Testis (tissue), 3 donors: Measurements from ENCODE around the gene TCF4. TPM values are rescaled to one million over a fixed set of nuclear protein-coding genes. Genes with fewer than 3 reads are reported as not detected.

Experiments used
- DNase-seq: peaks from one replicate; pipeline ENCODE4 v3.0.0-alpha.2; 2019
- H3K27ac ChIP-seq, 2 donors: fragments of 200-600 bp; sonication (generic); one replicate each; pipeline ENCODE4 v1.5.1; 2019
- H3K27me3 ChIP-seq: fragments of 200-600 bp; sonication (generic); one replicate; pipeline ENCODE4 v1.5.1; 2019
- H3K36me3 ChIP-seq: fragments of 200-600 bp; sonication (generic); one replicate; pipeline ENCODE4 v1.5.1; 2017; ENCODE audit warnings: low read depth; ENCODE audit errors: missing control alignments
- H3K4me1 ChIP-seq: fragments of 200-600 bp; sonication (generic); one replicate; pipeline ENCODE4 v1.5.1; 2019
- H3K4me3 ChIP-seq, 2 donors: fragments of 200-600 bp; sonication (generic); one replicate each; pipeline ENCODE4 v1.5.1; 2017 to 2019
- H3K9me3 ChIP-seq: fragments of 200-600 bp; sonication (generic); one replicate; pipeline ENCODE4 v1.5.1; 2017
- POLR2A ChIP-seq: fragments of 450-650 bp; IDR thresholded peaks from one replicate; pipeline ENCODE4 v1.6.1; 2017; ENCODE audit warnings: antibody characterized with exemption, mild to moderate bottlenecking, moderate library complexity
- WGBS, 2 donors: methylation state at CpG; one replicate each; pipeline ENCODE4 v1.1.5; 2018; 5-methylcytosine and 5-hydroxymethylcytosine counted together
- intact Hi-C: fragments of 100-400 bp; cut with DNase I; formaldehyde crosslinking; loops from one replicate; pipeline ENCODE4 v1.15.1; 2023; ENCODE audit warnings: low total_unique reads
- polyA plus RNA-seq: library from polyadenylated mRNA; stranded (reverse); fragments of 350-450 nt; fragmentation: Illumina TruSeq; extraction: RNeasy Lipid Tissue Mini Kit (QIAGEN cat#74804); gene quantifications from one replicate; pipeline ENCODE4 v1.2.3, GENCODE V29; 2014; ENCODE audit warnings: low read depth, low replicate concordance; ENCODE audit not compliant: insufficient read depth
- total RNA-seq, 2 donors: library from RNA; depleted of rRNA; stranded (reverse); fragments of >200 nt; gene quantifications; one replicate each; pipeline ENCODE4 v1.2.3, GENCODE V29; 2016
- TF ChIP-seq, protein P1 (sequence below), 3 experiments: fragments of 450-650 bp in 2 of 3; fragments of 200-600 bp in 1 of 3; sonication (generic) in 1 of 3; IDR thresholded peaks; one replicate each; pipeline ENCODE4 v1.5.1; 2016 to 2019; ENCODE audit warnings: antibody characterized with exemption in 3 of 3, mild to moderate bottlenecking in 2 of 3, moderate library complexity in 1 of 3

Gene TCF4
- total and polyA plus RNA-seq, 3 donors from 2014 or later: 50.8 to 122 (median 110) TPM

DNA sequence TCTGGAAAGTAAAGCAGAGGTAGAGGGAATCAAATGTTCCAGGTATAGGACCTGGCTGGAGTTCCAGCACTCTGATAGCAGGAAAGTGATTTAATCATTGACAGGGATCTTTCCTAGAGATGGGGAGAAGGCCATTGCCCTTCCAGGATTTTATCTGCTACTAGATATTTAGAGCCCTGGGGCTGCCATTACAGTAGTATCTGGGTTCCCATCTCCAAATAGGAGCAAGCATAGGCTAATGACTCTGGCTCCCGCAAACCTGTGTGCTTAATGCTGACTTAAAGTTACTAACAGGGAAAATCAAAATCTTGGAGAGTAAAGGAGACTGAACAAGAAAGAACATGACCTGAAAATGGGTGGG is 331.1 kb downstream of the TCF4 start:
- DNase-seq: no peak
- Histone ChIP-seq H3K4me1 (peaks cover 13% of the 10 kb centered on the region), H3K4me3 (no peak overlapping the region), H3K27ac (no peak overlapping the region), H3K9me3 (no peaks in the 10 kb centered on the region), H3K36me3 (no peaks in the 10 kb centered on the region), H3K27me3 (no peaks in the 10 kb centered on the region)
- intact Hi-C loops: no loop called here
- 87 to 100% methylated on average over 1 of the region's 1 CpG for whole genome bisulfite sequencing, 2 donors
- TF ChIP-seq, protein P1, sequence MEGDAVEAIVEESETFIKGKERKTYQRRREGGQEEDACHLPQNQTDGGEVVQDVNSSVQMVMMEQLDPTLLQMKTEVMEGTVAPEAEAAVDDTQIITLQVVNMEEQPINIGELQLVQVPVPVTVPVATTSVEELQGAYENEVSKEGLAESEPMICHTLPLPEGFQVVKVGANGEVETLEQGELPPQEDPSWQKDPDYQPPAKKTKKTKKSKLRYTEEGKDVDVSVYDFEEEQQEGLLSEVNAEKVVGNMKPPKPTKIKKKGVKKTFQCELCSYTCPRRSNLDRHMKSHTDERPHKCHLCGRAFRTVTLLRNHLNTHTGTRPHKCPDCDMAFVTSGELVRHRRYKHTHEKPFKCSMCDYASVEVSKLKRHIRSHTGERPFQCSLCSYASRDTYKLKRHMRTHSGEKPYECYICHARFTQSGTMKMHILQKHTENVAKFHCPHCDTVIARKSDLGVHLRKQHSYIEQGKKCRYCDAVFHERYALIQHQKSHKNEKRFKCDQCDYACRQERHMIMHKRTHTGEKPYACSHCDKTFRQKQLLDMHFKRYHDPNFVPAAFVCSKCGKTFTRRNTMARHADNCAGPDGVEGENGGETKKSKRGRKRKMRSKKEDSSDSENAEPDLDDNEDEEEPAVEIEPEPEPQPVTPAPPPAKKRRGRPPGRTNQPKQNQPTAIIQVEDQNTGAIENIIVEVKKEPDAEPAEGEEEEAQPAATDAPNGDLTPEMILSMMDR (IDR thresholded peaks at IDR 0.05): no peak
- no peak for TF ChIP-seq POLR2A

DNA sequence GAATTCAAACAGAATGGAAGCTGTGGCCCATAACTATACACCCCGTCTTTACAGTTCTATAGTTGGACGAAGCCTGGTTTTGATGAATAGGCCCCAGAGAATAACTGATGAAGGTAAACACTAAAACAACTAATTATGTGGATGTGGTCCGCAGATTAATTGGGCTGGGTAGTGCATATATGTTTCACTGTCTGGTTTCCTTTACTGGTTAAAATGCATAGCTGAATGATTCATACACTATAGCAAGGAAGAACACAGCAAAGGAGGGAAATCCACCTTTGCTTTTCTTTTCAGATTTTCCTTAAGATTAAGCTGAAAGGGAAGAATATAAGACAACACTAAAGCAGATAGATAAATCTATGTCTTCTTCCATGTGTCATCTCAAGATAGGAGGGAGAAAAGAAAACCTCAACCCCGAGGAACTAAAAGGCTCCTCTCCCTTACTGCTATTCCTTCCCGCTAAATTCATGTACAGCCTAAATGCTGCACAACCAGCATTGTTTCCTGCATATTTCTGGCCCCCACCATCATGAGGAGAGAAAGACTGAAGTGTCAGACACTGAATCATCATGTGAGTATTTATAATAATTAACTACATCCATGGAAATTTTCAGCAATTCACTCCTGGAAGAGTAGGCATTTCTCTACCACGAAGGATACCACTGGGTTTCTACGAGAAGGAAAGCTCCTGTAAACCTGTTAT is 331.6 kb downstream of the TCF4 start:
- 88 to 93% methylated on average over 7 of the region's 7 CpGs for WGBS, 2 donors
- Histone ChIP-seq H3K4me1 (peaks cover 18% of the 10 kb centered on the region), H3K27me3 (no peaks in the 10 kb centered on the region), H3K27ac (no peak overlapping the region), H3K36me3 (no peaks in the 10 kb centered on the region), H3K9me3 (no peaks in the 10 kb centered on the region), H3K4me3 (no peak overlapping the region)
- DNase-seq: no peak
- intact Hi-C loops: no loop called here
- TF ChIP-seq, protein P1 (IDR thresholded peaks at IDR 0.05): no peak

DNA sequence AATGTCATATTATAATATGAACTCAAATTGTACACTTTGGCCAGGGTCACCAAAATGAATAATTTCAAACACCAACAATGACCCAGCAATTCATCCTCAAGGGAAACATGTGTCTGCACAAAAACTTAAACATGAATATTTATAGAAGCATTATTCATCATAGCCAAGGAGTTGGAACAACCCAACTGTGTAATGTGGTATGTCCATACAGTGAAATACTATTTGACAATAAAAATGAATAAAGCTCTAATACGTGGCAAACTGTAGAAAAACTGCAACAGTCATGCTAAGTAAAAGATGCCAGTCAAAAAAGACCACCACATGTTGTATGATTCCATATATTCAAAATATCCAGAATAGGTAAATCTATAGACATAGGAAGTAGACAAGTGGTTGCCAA is 334.2 kb downstream of the TCF4 start:
- Histone ChIP-seq H3K4me1 (peaks cover 25% of the 10 kb centered on the region), H3K27ac (no peak overlapping the region), H3K9me3 (no peaks in the 10 kb centered on the region), H3K4me3 (no peak overlapping the region), H3K27me3 (no peaks in the 10 kb centered on the region), H3K36me3 (no peaks in the 10 kb centered on the region)
- 90 to 100% methylated on average over 1 of the region's 1 CpG for WGBS, 2 donors
- no peak for TF ChIP-seq POLR2A
- TF ChIP-seq, protein P1 (IDR thresholded peaks at IDR 0.05): no peak
- no peak for DNase-seq
- intact Hi-C loops: no loop called here

DNA sequence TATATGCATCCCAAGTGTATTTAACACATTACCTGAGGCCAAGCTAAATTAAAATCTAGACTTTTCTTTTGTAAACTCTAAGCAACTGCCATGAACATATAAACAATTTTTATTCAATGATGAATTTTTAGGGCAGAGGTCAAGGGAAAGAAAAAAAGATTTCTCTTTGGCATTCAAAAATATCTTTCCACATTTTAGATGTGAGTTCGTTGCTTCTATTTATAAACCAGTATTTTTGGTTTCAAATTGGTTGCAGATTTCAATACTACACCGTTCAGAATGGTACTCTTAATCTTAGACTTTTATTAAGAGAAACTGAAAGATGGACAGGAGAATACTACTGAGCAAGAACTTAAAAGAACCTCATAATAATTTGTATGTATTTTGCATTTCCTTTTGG is 335.1 kb downstream of the TCF4 start:
- intact Hi-C loops: no loop called here
- Histone ChIP-seq H3K4me3 (no peak overlapping the region), H3K9me3 (no peaks in the 10 kb centered on the region), H3K4me1 (peaks cover 25% of the 10 kb centered on the region), H3K36me3 (no peaks in the 10 kb centered on the region), H3K27me3 (no peaks in the 10 kb centered on the region), H3K27ac (no peak overlapping the region)
- DNase-seq: no peak
- no peak for TF ChIP-seq POLR2A
- TF ChIP-seq, protein P1 (IDR thresholded peaks at IDR 0.05): no peak
- 30 to 39% methylated on average over 2 of the region's 2 CpGs for WGBS, 2 donors

DNA sequence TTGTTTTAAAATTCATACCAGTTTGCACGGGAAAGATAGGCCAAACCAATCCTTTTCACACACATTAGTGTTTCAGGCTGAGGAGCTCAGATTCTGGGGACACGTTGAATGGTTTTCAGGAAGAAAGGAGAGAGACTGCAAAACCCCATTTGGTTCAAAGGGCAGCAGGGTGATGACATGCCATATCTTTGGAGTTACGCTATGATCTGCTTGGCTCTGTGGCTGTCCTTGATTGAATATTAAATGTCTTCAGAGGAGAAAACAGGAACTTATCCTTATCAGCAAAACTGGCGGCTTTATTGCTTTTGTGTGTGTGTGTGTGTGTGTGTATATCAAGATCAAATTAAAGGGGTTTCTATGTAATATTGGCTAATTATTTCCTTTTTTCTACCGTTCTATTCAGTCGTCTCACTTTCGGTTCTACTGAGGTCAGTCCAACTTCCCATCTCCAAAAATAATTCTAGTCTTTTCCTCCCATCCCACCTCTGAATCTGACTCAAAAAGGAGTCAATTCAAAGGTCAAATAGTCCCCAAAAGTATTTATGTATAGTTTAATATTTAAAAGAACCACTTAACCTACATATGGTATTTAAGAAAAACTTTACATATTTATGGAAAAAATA is 335.8 kb downstream of the TCF4 start:
- intact Hi-C loops: no loop called here
- 49 to 50% methylated on average over 7 of the region's 7 CpGs for WGBS, 2 donors
- Histone ChIP-seq H3K36me3 (no peaks in the 10 kb centered on the region), H3K9me3 (no peaks in the 10 kb centered on the region), H3K4me1 (peaks cover 25% of the 10 kb centered on the region), H3K27me3 (no peaks in the 10 kb centered on the region), H3K27ac (peak overlapping the region in 1 of 2 donors; percentile 53), H3K4me3 (no peak overlapping the region)
- TF ChIP-seq POLR2A: no peak
- TF ChIP-seq, protein P1 (IDR thresholded peaks at IDR 0.05): no peak
- DNase-seq: no peak
